Stimulated activated CD4-positive, alpha-beta T cell treated with anti-CD3 and anti-CD28 coated beads, Interleukin-1b, Interleukin-23, amount 100 ng/mL, for 1 hour (primary cell): ENCODE data around the gene RHOV.

Experiments
- DNase-seq, 2 donors: peaks; one replicate each; pipeline ENCODE4 v3.0.0-alpha.2; 2020; ENCODE audit warnings: low read depth in 2 of 2

Gene RHOV

DNA sequence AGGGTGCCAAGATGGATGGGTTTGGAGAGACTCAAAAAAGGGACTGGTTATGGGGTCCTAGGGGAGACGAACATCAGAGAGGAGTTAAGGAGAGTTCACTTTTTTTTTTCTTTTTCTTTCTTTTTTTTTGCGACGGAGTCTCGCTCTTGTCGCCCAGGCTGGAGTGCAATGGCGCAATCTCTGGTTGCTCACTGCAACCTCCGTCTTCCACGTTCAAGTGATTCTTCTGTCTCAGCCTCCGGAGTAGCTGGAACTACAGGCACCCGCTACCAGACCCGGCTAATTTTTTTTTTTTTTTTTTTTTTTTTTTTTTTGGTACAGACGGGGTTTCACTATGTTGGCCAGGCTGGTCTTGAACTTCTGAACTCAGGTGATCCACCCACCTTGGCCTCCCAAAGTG, 29.0 kb downstream of the RHOV start:
- DNase-seq = no peak

DNA sequence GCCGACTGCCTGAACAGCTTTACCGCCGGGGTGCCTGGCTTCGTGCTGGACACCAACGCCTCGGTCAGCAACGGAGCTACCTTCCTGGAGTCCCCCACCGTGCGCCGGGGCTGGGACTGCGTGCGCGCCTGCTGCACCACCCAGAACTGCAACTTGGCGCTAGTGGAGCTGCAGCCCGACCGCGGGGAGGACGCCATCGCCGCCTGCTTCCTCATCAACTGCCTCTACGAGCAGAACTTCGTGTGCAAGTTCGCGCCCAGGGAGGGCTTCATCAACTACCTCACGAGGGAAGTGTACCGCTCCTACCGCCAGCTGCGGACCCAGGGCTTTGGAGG, 29.4 kb downstream of the RHOV start:
- DNase-seq = no peak

GRCh38 chr15:40843885-40844695, 29.9 kb downstream of the RHOV start, which contains the start of gene SPINT1:
Gene SPINT1, plus strand, starts transcription at chr15:40844048. Its CDS starts 507 bp downstream, at chr15:40844555.
- peak in 1 of 2 donors; percentile 51 for DNase-seq

DNA sequence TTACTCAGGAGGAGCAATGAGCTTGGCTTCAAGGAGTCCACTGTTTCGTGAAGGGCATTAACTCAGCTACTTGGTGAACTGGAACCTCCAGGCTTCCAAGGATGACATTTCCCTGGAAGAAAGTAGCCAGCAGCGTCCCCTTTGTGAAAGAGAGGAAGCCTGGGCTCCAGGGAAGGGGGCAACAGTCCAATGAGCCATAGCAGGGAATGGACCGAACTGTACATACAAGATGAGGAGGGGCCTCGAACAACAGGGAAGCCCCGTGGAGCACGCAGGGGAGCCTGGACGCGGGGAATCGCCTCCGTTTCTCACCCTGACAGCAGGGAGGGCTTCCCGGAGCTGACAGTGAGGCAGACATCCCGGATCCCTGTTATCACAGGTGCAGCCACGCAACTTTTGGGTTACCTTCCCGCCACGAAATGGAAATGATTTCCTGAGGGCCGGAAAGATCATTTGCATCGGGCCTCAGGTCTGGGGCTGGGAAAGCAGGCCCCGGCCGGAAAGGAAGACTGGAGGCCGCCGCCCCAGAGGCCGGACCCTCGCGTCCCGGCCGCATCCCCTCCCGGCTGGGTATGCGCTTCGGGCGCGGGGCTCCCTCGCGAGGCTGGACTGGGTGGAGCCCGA, 30.7 kb downstream of the RHOV start:
- DNase-seq = no peak

DNA sequence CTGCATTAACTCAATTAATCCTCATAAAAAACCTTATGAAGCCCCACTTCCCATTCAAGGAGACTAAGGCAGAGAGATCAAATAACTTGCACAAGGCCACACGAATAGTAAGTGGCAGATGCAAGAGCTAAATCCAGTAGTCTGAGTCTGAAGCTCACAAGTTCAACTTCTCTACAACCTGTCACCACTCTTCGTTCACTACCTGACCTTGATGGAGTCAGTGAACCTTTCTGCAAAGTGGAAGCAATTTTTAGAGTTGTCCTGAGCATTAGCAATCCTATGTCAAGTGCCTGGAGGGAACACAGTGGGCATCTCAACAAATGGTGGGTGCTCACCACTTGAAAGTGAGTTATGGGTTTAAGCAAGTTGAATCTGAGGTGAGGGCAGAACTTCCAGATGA, 32.3 kb downstream of the RHOV start:
- DNase-seq = no peak

DNA sequence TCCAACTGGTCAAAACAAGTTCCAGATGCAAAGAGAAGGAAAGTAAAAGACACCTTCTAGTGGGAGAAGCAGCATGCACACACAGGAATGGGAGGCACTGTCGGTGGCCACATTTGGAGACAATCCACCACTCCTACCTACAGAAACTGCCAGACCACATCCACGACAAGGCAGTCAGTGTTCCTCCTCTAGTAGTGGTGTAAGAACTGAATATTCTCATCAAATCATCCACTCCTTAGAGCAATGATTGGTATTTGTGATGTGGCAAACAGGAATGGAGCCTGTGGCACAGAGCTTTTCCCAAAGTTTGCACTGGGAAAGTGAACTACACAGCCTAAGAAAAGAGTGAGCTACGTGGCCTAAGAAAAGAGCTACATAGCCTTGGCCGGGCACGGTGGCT, 35.3 kb downstream of the RHOV start:
- DNase-seq = no peak

DNA sequence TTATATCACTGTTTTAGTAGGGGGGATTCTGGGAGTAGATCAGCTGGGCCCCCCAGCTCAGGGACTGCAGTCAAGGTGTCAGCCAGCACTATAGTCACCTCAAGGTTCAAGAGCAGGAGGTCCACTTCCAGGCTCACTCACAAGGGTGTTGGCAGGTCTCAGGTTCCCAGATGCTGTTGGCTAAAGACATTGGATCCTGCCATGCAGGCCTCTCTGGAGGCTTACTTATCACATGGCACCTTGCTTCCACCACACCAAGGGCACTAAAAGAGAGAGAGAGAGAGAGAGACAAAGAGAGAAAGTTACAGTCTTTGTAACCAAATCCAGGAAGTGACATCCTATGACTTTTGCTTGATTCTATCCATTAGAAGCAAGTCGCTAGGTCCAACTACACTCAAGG, 38.0 kb downstream of the RHOV start:
- DNase-seq = no peak

GRCh38 chr15:40832903-40833302, 41.1 kb downstream of the RHOV start:
- no peak for DNase-seq

DNA sequence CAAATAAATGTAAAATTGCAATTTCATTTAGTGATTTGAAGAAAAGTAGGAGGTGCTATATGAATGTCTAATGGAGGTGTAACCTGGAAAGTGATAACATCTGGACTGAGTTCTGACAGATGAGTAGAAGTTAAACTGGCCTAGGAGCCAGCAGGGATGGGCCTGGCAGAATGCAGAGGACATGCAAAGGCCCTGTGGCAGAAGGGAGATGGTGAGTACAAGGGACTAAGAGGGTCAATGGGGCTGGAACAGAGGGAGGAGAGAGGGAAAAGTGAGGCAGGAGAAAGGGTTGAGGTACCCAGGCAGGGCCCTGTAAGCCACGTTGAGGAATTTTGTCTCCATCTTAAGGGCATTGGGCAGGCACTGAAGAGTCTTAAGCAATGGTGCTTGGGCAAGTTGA, 42.2 kb downstream of the RHOV start:
- no peak for DNase-seq

DNA sequence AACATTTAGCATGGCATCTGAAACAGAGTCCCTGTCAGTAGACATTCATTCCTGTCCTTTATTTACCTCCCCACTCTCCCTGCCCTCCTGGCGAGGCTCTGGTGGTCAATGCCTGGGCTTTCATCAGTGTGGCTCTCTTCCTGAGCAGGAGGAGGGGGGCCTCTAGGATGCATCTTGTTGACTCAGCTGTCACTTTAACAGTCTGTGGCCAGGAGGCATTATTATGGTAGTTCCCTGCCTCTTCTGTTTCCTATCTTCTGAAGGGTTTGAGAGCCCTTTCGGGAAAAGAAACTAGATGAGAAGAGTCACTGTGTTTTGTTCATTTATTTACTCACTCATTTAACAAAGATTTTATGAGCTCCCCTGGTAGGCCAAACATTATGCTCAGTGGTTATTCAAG, 43.1 kb downstream of the RHOV start:
- no peak for DNase-seq

DNA sequence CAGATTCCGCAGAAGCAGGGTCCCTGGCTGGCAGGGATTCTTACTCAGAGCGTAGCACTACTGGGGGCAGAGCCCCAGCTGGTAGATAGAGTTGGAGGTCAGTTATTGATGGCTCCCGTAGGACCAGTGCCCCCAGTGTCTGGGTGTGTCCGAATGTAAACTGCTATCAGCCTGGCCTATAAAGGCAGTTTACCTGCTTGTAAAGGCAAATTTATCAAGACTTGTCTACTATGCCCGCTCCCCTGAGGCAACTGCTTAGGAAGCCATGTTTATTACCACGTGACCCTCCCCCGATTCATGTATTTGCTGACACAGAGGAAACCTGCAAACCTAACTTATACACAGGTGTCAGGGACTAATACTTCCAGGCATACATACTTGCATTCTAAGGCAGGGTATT, 44.9 kb downstream of the RHOV start:
- DNase-seq = no peak

DNA sequence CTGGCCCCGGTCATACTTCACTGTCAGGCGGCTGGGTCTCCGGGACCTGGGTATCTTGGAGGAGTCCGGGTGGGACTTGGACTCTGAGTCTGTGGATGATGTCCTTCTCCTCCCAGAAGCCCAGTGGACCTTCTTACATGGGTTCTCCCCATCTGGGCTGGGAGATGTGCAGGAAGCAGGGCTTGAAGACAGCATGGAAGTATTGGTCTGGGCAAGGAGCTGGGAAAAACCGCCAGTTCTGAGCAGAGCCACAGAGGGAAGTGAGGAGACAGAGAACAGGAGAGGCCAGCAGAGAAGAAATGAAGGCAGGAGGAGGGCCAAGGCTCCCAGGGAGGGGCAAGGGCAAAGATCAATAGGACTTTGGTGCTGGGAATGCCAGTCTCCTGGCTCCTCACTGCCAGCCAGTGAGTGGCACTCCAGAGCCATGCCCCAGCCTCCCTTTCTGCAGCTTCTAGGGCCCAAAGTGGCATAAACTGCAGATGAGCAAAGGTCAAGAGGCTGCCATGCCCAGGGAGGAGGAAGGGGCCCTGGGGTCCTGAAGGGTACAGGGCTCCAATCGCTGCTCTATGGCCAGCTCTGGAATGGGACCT, 45.5 kb downstream of the RHOV start, which contains the start of gene PPP1R14D:
Gene PPP1R14D (minus strand): TSS at position 262 of the 590 bp plus-strand sequence. CDS start 67 bp downstream, at position 195.
- DNase-seq = no peak

- DNase-seq = no peak
These were observed 47.5 kb downstream of the RHOV start for GRCh38 chr15:40826423-40827075.

- no peak for DNase-seq
These were observed 48.2 kb downstream of the RHOV start for GRCh38 chr15:40825661-40826422.

GRCh38 chr15:40823572-40824343, 50.3 kb downstream of the RHOV start:
- DNase-seq = no peak
